Muscle of leg (tissue), 11 donors: ENCODE results near the gene FAM24B. TPM values are rescaled to one million over a fixed set of nuclear protein-coding genes. Genes with fewer than 3 reads are reported as not detected.
A peak's percentile ranks its signal among the peaks of the same experiment; 100 is the strongest.

Experiments used
- DNase-seq: peaks from one replicate; pipeline ENCODE4 v3.0.0; 2013
- H3K27ac ChIP-seq: one replicate; pipeline ENCODE4 v1.5.1; 2013; ENCODE audit warnings: mild to moderate bottlenecking, low read length, control low read depth
- H3K27me3 ChIP-seq: one replicate; pipeline ENCODE4 v1.6.1; 2013; ENCODE audit warnings: low read length; ENCODE audit not compliant: control insufficient read depth, insufficient read depth
- H3K36me3 ChIP-seq: one replicate; pipeline ENCODE4 v1.6.1; 2013; ENCODE audit warnings: low read length; ENCODE audit not compliant: control insufficient read depth, insufficient read depth
- H3K4me1 ChIP-seq: one replicate; pipeline ENCODE4 v1.6.1; 2013; ENCODE audit warnings: low read length; ENCODE audit not compliant: control insufficient read depth, insufficient read depth
- H3K4me3 ChIP-seq: one replicate; pipeline ENCODE4 v1.5.1; 2013; ENCODE audit warnings: low read length, control low read depth
- H3K9me3 ChIP-seq: replicated peaks from 2 replicates; pipeline ENCODE4 v1.6.1; 2013; ENCODE audit warnings: low read depth, low read length; ENCODE audit not compliant: control insufficient read depth
- WGBS: methylation state at CpG from one replicate; pipeline ENCODE4 v1.1.5; 2013; ENCODE audit warnings: missing lambda C conversion rate; ENCODE audit not compliant: insufficient coverage; 5-methylcytosine and 5-hydroxymethylcytosine counted together
- polyA plus RNA-seq, 8 donors: library from polyadenylated mRNA; unstranded; fragments of 120-200 nt; gene quantifications; one replicate each; pipeline versions ENCODE4 v1.2.1 to v1.2.3, GENCODE V29; 2013; ENCODE audit warnings: inconsistent platforms in 1 of 8, low replicate concordance in 1 of 8; ENCODE audit not compliant: insufficient read length in 8 of 8, insufficient read depth in 1 of 8
- total RNA-seq: library from RNA; stranded (reverse); fragments of 120-200 nt; gene quantifications from one replicate; pipeline ENCODE4 v1.2.4, GENCODE V29; 2013

The FAM24B gene
- total and polyA plus RNA-seq, 9 donors, result 1.6 to 4.1 (median 2.8) TPM

DNA sequence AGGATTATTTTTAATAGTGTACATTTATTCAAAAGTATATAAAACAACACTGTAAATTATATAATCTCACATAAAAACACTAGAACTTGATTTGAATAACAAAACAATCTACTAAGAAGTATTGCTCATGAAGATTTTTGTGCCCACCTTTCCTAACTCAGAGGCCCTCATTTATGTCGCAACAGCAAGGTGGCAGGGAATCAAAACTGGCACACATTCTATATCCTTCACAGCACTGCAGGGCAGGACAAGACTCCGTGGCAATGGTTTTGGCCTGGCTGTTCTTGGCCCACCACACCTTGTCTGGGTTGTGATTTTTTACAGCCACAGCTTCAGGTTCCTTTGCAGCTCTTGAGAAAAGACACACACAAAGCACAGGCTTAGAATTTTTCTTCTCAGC, 30.3 kb downstream of the FAM24B start:
- peaks cover 5% of the 10 kb centered on the region for H3K4me1 ChIP-seq
- DNase-seq, result no peak
- 88% methylated on average over 1 of the region's 2 CpGs for WGBS
- H3K27ac ChIP-seq, result no peak overlapping the region
- H3K36me3 ChIP-seq, result peaks cover 2% of the 10 kb centered on the region
- no peaks in the 10 kb centered on the region for H3K27me3 ChIP-seq
- H3K4me3 ChIP-seq, result no peak overlapping the region
- H3K9me3 ChIP-seq, result no peaks in the 10 kb centered on the region

DNA sequence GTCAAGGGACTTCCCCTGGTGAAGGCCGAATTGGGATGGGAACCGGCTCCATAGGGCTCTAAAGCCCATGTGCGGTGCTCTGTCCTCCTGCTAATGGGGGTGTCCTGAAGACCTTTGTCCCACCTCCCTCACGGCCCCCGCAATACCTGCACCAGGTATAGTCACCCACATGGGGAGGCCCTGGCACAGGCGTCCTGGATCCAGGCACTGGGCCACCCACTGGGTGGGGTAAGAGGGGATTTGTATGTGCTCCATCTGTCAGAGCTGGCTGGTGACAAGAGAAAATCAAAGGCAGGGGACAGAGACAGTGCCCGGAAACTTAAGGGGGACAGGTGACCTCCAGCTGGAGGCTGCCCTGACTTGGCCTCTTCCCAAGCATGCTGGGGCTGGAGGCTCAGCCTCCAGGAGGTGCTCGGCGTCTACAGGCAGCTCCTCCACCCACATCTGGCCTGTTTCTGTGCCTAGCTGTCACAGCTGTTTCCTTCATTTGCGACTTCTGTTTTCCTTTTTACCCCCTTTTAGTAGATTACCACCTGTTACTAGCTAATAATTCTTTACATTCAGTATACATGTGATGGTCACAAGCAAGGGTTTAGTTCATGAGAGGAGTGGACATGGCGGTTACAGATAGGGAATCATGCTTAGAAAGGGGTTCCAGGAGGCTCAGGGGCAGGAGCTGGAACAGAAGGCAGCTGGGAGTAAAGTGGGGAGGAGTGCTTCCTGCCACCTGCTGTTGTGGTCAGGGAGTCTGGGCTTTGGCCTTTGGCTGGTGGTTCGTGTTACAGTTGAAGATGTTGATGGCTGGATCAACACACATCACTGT, 31.4 kb downstream of the FAM24B start:
- H3K4me3 ChIP-seq, result no peak overlapping the region
- no peak overlapping the region for H3K27ac ChIP-seq
- no peaks in the 10 kb centered on the region for H3K9me3 ChIP-seq
- WGBS, result 55% methylated on average over 6 of the region's 12 CpGs
- peak; percentile 14 for DNase-seq
- no peaks in the 10 kb centered on the region for H3K27me3 ChIP-seq
- no peaks in the 10 kb centered on the region for H3K36me3 ChIP-seq
- peaks cover 5% of the 10 kb centered on the region for H3K4me1 ChIP-seq

DNA sequence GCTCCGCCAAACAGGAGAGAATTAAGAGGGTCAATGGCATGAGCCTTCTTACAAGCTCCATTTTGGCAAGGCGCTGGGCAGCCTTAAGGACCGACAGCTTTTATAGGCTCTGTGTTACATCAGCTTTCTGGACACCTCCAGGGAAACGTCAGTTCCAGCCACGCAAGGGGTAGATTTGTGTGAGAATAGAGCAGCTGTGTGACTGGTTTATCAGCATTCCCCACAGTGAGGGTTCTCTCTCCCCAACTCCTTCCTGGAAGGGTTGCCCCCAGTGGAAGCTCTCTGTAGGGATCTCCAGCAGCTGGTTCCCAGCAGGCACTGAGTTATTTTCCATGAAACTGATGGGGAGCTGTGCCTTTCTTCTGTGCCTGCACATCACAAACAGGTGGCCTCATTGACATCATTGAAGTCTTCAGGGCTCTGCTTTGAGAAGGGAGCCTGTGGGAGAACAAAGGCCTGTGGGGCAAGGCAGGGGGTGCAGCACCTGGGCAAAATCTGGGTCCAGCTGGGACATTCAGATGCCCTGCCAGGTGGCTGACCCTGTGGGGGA, 33.5 kb downstream of the FAM24B start, which contains the start of gene CUZD1:
Gene CUZD1, minus strand, starts transcription at position 75 of the 550 bp plus-strand sequence. Its CDS starts 14 bp downstream, at position 61.
- H3K36me3 ChIP-seq, result no peaks in the 10 kb centered on the region
- peaks cover 5% of the 10 kb centered on the region for H3K4me1 ChIP-seq
- no peak within 1 kb of the TSS for H3K27ac ChIP-seq
- WGBS, result no CpG with 5 or more reads among the region's 5 CpGs
- no peak for DNase-seq
- H3K27me3 ChIP-seq, result no peaks in the 10 kb centered on the region
- H3K9me3 ChIP-seq, result no peaks in the 10 kb centered on the region
- H3K4me3 ChIP-seq, result no peak within 1 kb of the TSS

DNA sequence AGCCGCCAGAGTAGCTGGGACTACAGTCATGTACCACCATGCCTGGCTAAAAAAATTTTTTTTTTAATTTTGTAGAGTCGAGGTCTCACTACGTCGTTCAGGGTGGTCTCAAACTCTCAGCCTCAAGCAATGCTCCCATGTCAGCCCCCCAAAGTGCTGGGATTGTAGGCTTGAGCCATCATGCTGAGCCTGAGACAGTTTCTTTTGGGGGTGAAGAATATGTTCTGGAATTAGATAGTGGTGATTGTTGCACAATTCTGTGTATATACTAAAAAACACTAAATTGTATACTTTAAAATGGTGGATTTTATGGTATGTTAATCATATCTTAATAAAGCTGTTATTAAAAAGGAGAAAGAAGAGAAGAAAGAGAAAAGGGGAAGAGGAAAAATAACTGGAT, 35.2 kb downstream of the FAM24B start:
- Histone ChIP-seq H3K27me3 (no peaks in the 10 kb centered on the region), H3K27ac (no peak overlapping the region), H3K36me3 (no peaks in the 10 kb centered on the region), H3K9me3 (no peaks in the 10 kb centered on the region), H3K4me3 (no peak overlapping the region), H3K4me1 (peaks cover 5% of the 10 kb centered on the region)
- DNase-seq, result no peak
- 100% methylated on average over 3 of the region's 4 CpGs for WGBS

DNA sequence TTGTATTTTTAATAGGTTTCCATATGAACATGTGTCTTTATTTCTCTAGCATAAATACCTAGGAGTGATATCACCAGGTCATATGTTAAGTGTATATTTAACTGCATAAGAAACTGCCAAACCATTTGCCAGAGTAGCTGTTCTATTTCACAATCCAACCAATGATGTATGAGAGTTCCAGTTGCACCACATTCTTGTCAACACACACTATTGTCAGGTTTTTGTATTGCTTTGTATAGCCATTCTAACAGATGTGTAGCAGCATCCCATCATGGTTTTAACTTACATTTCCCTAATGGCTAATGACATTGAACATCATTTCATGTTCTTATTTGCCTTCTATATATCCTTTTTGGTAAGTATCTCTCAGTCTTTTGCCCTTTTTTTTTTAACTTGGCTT, 37.8 kb downstream of the FAM24B start:
- Histone ChIP-seq H3K27ac (no peak overlapping the region), H3K36me3 (peaks cover 4% of the 10 kb centered on the region), H3K9me3 (no peaks in the 10 kb centered on the region), H3K27me3 (no peaks in the 10 kb centered on the region), H3K4me1 (no peaks in the 10 kb centered on the region), H3K4me3 (no peak overlapping the region)
- no peak for DNase-seq

DNA sequence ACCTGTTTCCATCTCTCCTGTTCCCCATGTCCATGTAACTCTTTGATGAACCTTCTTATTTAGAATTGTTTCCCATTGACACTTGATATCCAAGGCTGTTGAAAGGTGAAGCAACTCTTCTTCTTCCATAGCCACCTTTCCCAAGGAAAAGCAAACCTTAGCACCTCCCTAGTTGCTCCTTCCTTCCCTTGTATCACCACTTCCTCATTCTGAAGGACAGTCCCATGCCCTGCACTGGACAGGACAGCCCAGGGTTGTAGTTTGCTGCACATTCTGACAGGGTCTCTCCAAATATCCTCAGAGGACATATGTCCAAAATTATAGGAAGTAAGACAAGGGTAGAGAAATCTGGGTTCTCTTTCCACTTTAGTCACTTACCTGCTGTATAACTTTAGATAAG, 39.9 kb downstream of the FAM24B start:
- Histone ChIP-seq H3K36me3 (peaks cover 4% of the 10 kb centered on the region), H3K27me3 (no peaks in the 10 kb centered on the region), H3K4me1 (no peaks in the 10 kb centered on the region), H3K9me3 (no peaks in the 10 kb centered on the region), H3K27ac (no peak overlapping the region), H3K4me3 (no peak overlapping the region)
- no peak for DNase-seq

DNA sequence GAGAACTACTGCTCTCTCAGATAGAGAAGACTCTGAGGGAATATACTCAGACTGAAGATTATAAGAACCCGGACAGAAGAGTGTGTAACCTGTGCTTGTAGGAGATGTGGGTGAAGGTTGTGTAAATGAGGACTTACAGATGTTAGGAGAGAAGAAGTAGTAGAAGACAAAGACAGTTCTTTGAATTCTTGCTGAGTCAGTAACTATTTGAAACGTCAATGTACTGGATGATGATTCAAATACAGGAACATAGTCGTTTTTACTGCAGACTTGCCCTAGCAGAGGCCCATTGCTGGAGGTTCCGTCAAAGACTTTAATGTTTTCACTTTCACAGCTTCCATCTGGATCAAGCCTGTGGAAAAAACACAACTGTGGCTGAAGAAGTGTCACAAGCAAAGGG, 40.5 kb downstream of the FAM24B start:
- Histone ChIP-seq H3K4me3 (no peak overlapping the region), H3K36me3 (peaks cover 4% of the 10 kb centered on the region), H3K27ac (no peak overlapping the region)

DNA sequence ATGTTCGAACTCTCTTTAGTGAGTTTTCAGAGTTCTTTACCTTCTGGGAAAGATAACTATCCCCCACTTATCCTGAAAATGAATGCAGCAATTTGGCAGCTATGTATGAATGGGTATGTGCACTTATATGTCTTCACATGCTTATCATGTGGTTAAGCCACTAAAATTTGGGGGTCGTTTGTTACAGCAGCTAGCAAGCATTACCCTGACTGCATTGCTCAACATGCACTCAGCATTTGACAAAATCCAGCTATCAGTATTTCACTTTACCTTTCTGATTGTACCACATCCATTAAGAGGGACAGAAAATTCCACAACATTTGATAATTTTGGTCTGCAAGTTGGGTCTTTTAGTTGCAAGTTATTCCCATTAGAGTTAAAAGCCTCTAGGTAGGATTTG, 43.5 kb downstream of the FAM24B start:
- Histone ChIP-seq H3K4me3 (no peak overlapping the region), H3K4me1 (no peaks in the 10 kb centered on the region), H3K27me3 (no peaks in the 10 kb centered on the region), H3K27ac (no peak overlapping the region), H3K36me3 (peaks cover 4% of the 10 kb centered on the region), H3K9me3 (no peaks in the 10 kb centered on the region)
- no CpG with 5 or more reads among the region's 2 CpGs for WGBS
- DNase-seq, result no peak

More for the DNA sequence above, 40.5 kb downstream of the FAM24B start:
- Histone ChIP-seq H3K27me3 (no peaks in the 10 kb centered on the region), H3K9me3 (no peaks in the 10 kb centered on the region), H3K4me1 (no peaks in the 10 kb centered on the region)
- DNase-seq, result no peak
- 77% methylated on average over 4 of the region's 4 CpGs for WGBS

DNA sequence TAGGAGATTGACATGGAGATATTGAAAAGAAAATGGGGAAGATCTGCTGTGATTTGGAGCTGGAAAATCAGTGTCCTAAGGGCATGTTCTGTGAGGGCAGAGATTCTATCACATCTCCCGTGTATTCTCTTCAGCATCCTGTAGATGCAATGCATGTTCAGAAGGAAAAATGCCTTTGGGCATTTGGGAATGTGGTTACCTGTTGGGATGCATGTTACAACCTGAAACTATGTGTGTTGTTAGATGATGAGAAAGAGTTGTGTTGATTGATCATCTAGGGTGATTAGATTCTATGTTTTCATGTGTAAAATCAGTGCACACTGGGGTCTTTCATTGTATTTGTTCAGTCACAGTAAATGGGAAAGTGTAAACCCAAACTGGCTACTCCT, 48.4 kb downstream of the FAM24B start:
- 100% methylated on average over 1 of the region's 1 CpG for WGBS
- Histone ChIP-seq H3K27me3 (peaks cover 3% of the 10 kb centered on the region), H3K4me1 (no peaks in the 10 kb centered on the region), H3K4me3 (no peak overlapping the region), H3K36me3 (no peaks in the 10 kb centered on the region), H3K27ac (no peak overlapping the region), H3K9me3 (no peaks in the 10 kb centered on the region)
- no peak for DNase-seq

DNA sequence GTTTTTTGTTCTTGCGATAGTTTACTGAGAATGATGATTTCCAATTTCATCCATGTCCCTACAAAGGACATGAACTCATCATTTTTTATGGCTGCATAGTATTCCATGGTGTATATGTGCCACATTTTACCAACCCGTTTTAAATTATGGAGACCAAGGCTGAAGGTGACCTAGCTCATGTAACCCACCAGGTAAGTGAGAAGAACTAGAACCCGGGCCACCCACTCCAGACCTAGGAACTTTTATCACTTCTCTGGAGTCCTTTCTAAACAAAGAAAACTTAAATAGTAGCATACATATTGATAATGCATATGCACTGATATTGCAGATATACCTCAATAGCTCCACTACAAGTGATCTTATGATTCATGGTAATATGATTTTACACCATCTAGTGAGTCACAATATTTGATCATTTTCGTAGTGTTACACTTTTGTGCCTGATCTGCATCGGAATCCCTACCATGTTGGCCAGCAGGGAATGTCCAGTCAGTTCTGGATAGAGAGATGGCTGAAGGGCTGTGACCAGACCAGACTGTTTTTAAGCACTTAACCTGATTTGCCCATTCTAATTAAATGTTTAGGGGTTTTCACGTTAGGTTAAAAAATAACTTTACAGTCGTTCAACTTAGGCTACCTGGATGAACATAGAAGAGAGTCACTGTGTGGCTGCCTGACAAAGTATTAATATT, 49.0 kb downstream of the FAM24B start:
- Histone ChIP-seq H3K36me3 (no peaks in the 10 kb centered on the region), H3K27ac (no peak overlapping the region), H3K27me3 (peaks cover 3% of the 10 kb centered on the region), H3K9me3 (no peaks in the 10 kb centered on the region), H3K4me1 (no peaks in the 10 kb centered on the region), H3K4me3 (no peak overlapping the region)
- no peak for DNase-seq
- no CpG with 5 or more reads among the region's 7 CpGs for WGBS
